ENCODE measurements around the gene RSBN1L.
A peak's percentile ranks its signal among the peaks of the same experiment; 100 is the strongest.

The RSBN1L gene

GRCh38 chr7:77759294-77759889 lies 63.1 kb downstream of the RSBN1L start:
- TF ChIP-seq CTCF (conservative IDR thresholded peaks at IDR 0.05): peak; percentile 83
- peak overlapping the region; percentile 39; the same call in 1 of the 2 replicates for H3K27ac ChIP-seq

GRCh38 chr7:77760809-77761453 lies 64.7 kb downstream of the RSBN1L start:
- TF ChIP-seq CTCF (conservative IDR thresholded peaks at IDR 0.05): no peak
- peak overlapping the region; percentile 39 for H3K27ac ChIP-seq

- TF ChIP-seq CTCF (conservative IDR thresholded peaks at IDR 0.05): no peak
These were observed 69.2 kb downstream of the RSBN1L start for GRCh38 chr7:77765481-77765880.

GRCh38 chr7:77765906-77766800 lies 69.9 kb downstream of the RSBN1L start:
- no peak for TF ChIP-seq CTCF (conservative IDR thresholded peaks at IDR 0.05)
- no peak overlapping the region for H3K27ac ChIP-seq

More at GRCh38 chr7:77765481-77765880, 69.2 kb downstream of the RSBN1L start:
- no peak overlapping the region for H3K27ac ChIP-seq

GRCh38 chr7:77766801-77767605 lies 70.7 kb downstream of the RSBN1L start:
- no peak for TF ChIP-seq CTCF (conservative IDR thresholded peaks at IDR 0.05)

GRCh38 chr7:77770316-77770715 lies 74.1 kb downstream of the RSBN1L start:
- no peak overlapping the region for H3K27ac ChIP-seq
- TF ChIP-seq CTCF (conservative IDR thresholded peaks at IDR 0.05): no peak

More at GRCh38 chr7:77766801-77767605, 70.7 kb downstream of the RSBN1L start:
- H3K27ac ChIP-seq: no peak overlapping the region
